Erythroblast (primary cell): ENCODE data around the gene PLEK.

Experiments used
- GATA1 ChIP-seq: IDR thresholded peaks from 2 replicates; pipeline ENCODE4 v1.6.1; 2011; ENCODE audit warnings: low read depth, mild to moderate bottlenecking, control low read depth, low read length, moderate library complexity
- POLR2A ChIP-seq: IDR thresholded peaks from 2 replicates; pipeline ENCODE4 v1.6.1; 2011; ENCODE audit warnings: mild to moderate bottlenecking, low read length

GRCh38 chr2:68426848-68427579, 61.9 kb downstream of the PLEK start:
- TF ChIP-seq POLR2A = no peak
- TF ChIP-seq GATA1 = no peak
